WTC11 (cell line): ENCODE data around the gene SOX8. TPM values are rescaled to one million over a fixed set of nuclear protein-coding genes. Genes with fewer than 3 reads are reported as not detected.

Experiments used
- ATAC-seq: fragments of 200-7000 bp; cut with Tn5 transposase; 2 replicates; pipeline ENCODE4 v1.10.0; 2021; ENCODE audit warnings: mild to moderate bottlenecking, moderate library complexity
- CTCF ChIA-PET: fragments of 300-600 bp; sonication (Branson Sonifier 250); formaldehyde crosslinking; loops from one replicate; lab custom pipeline; 2021; ENCODE audit warnings: antibody characterized with exemption; lab: Charles Lee
- POLR2A ChIA-PET: fragments of 350-600 bp; sonication (Branson Sonifier 250); formaldehyde crosslinking; loops from one replicate; lab custom pipeline; 2021; ENCODE audit warnings: antibody characterized with exemption; lab: Charles Lee
- DNase-seq: peaks from one replicate; pipeline ENCODE4 v3.0.0; 2021; ENCODE audit warnings: low spot score
- H3K27ac Mint-ChIP-seq: 2 replicates; pipeline ENCODE4 v1.8.0; 2021; ENCODE audit warnings: mixed read lengths
- H3K27me3 Mint-ChIP-seq: 2 replicates; pipeline ENCODE4 v1.8.0; 2021; ENCODE audit warnings: low read depth, mild to moderate bottlenecking, moderate library complexity, mixed read lengths
- H3K36me3 Mint-ChIP-seq: 2 replicates; pipeline ENCODE4 v1.8.0; 2021; ENCODE audit warnings: mixed read lengths
- H3K4me1 Mint-ChIP-seq: 2 replicates; pipeline ENCODE4 v1.8.0; 2022; ENCODE audit warnings: mixed read lengths
- H3K4me3 Mint-ChIP-seq: 2 replicates; pipeline ENCODE4 v1.8.0; 2021; ENCODE audit warnings: mild to moderate bottlenecking, moderate library complexity, mixed read lengths
- H3K9me3 Mint-ChIP-seq: 2 replicates; pipeline ENCODE4 v1.8.0; 2021; ENCODE audit warnings: mixed read lengths
- AFF4 ChIP-seq: sonication (generic); formaldehyde crosslinking; IDR thresholded peaks from 2 replicates; pipeline ENCODE4 v1.8.1; 2023; ENCODE audit warnings: mild to moderate bottlenecking, missing genetic modification reagents, borderline replicate concordance
- AR ChIP-seq: fragments of 250-450 bp; sonication (Bioruptor Pico); IDR thresholded peaks from 2 replicates; pipeline ENCODE4 v1.9.0; 2021; ENCODE audit warnings: mild to moderate bottlenecking
- ATF6 ChIP-seq: sonication (generic); formaldehyde crosslinking; IDR thresholded peaks from 2 replicates; pipeline ENCODE4 v1.8.1; 2023; ENCODE audit warnings: mild to moderate bottlenecking, missing genetic modification reagents
- CREB1 ChIP-seq: sonication (generic); formaldehyde crosslinking; IDR thresholded peaks from 2 replicates; pipeline ENCODE4 v1.8.0; 2023; ENCODE audit warnings: mild to moderate bottlenecking, missing genetic modification reagents
- CTCF ChIP-seq: fragments of 200-600 bp; IDR thresholded peaks from 2 replicates; pipeline ENCODE4 v1.8.0; 2022; ENCODE audit warnings: antibody characterized with exemption
- ELF4 ChIP-seq: sonication (generic); formaldehyde crosslinking; IDR thresholded peaks from 2 replicates; pipeline ENCODE4 v1.8.1; 2022; ENCODE audit warnings: low read depth, mild to moderate bottlenecking, moderate library complexity, missing genetic modification reagents
- MYBL2 ChIP-seq: sonication (generic); formaldehyde crosslinking; IDR thresholded peaks from 2 replicates; pipeline ENCODE4 v1.8.1; 2023; ENCODE audit warnings: mild to moderate bottlenecking, moderate library complexity, missing genetic modification reagents
- TCF7 ChIP-seq: sonication (generic); formaldehyde crosslinking; IDR thresholded peaks from 2 replicates; pipeline ENCODE4 v1.8.0; 2022; ENCODE audit warnings: mild to moderate bottlenecking, low read depth, missing genetic modification reagents, moderate library complexity
- TEAD1 ChIP-seq: sonication (generic); formaldehyde crosslinking; IDR thresholded peaks from 2 replicates; pipeline ENCODE4 v1.8.0; 2022; ENCODE audit warnings: mild to moderate bottlenecking, missing genetic modification reagents
- ZBTB21 ChIP-seq: sonication (generic); formaldehyde crosslinking; IDR thresholded peaks from 2 replicates; pipeline ENCODE4 v1.8.1; 2023; ENCODE audit warnings: mild to moderate bottlenecking, missing genetic modification reagents, borderline replicate concordance
- ZNF425 ChIP-seq: fragments of 250-450 bp; sonication (Bioruptor Pico); conservative IDR thresholded peaks from 2 replicates; pipeline ENCODE4 v1.9.0; 2021; ENCODE audit warnings: mild to moderate bottlenecking
- ZNF671 ChIP-seq: fragments of 250-450 bp; sonication (Bioruptor Pico); IDR thresholded peaks from 2 replicates; pipeline ENCODE4 v1.8.0; 2021; ENCODE audit warnings: mild to moderate bottlenecking
- total RNA-seq: library from RNA; stranded (reverse); gene quantifications from 3 replicates; pipeline ENCODE4 v1.2.3, GENCODE V29; 2021
- TF ChIP-seq, protein P1 (sequence below): sonication (generic); formaldehyde crosslinking; IDR thresholded peaks from 2 replicates; pipeline ENCODE4 v1.8.1; 2023; ENCODE audit warnings: mild to moderate bottlenecking, missing genetic modification reagents, moderate library complexity

Gene SOX8
- total RNA-seq, 1 experiment from 2014 or later: 12.3 TPM

DNA sequence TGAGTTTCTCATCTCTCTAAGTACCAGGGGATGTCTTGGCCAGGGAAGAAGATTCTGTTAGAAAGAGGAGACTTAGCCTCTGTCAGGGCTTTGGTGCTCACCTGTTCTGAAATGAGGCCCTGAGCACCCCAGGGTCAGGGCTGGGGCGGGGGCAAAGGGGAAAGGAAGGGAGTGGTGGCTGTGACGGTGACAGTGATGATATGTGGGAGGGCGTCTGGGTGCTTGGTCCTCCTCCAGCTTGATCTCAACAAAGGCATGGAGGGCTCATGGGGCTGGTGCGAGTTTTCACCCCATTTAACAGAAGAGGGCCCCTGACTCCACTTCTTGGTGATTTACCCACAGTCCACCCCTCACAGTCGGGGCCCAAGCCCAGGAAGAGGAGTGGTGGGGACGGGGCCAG, 15.1 kb downstream of the SOX8 start (continued):
- no peak for TF ChIP-seq CTCF
- TF ChIP-seq ZBTB21: no peak
- TF ChIP-seq AR (CRISPR knock-in tag): no peak
- TF ChIP-seq ELF4: no peak
- TF ChIP-seq MYBL2 (CRISPR knock-in tag): no peak
- TF ChIP-seq CREB1: no peak

- H3K9me3 Mint-ChIP-seq: peaks cover 24% of the 10 kb centered on the region
- TF ChIP-seq AFF4 (CRISPR knock-in tag) (no peak), ATF6 (CRISPR knock-in tag) (no peak), ZNF425 (CRISPR knock-in tag) (no peak), TCF7 (CRISPR knock-in tag) (no peak), TEAD1 (CRISPR knock-in tag) (no peak), ZNF671 (no peak)
- TF ChIP-seq, protein P1, sequence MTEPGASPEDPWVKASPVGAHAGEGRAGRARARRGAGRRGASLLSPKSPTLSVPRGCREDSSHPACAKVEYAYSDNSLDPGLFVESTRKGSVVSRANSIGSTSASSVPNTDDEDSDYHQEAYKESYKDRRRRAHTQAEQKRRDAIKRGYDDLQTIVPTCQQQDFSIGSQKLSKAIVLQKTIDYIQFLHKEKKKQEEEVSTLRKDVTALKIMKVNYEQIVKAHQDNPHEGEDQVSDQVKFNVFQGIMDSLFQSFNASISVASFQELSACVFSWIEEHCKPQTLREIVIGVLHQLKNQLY (CRISPR knock-in tag): no peak
- peak; percentile 64 for DNase-seq
- peaks cover 5% of the 10 kb centered on the region; the same call in 1 of the 2 replicates for H3K4me1 Mint-ChIP-seq
- ChIA-PET POLR2A (interaction anchor here (1.9 kb wide), 1 partner anchor 16 kb away, joined by 9 read pairs; the partner anchor contains the start of gene SOX8), CTCF (interaction anchor here (0.5 to 1.2 kb wide), 5 partner anchors 9 to 248 kb away, joined by 3 to 11 read pairs (median 3); partner anchors contain the start of gene SOX8)
- peak; percentile 86 for ATAC-seq
- no peak overlapping the region for H3K4me3 Mint-ChIP-seq
- H3K36me3 Mint-ChIP-seq: peaks cover 15% of the 10 kb centered on the region
- H3K27ac Mint-ChIP-seq: no peak overlapping the region
- H3K27me3 Mint-ChIP-seq: peaks cover 19% of the 10 kb centered on the region
Observed at GRCh38 chr16:997440-998051, 16.0 kb downstream of the SOX8 start.
